NK-92 treated with Interleukin-12 subunit alpha and Interleukin-12 subunit beta, amount 100 ng/mL, for 24 hours (cell line): ENCODE data around the gene ATP5MG.
"Not testable (repeated sequence)": the region's sequence is repeated elsewhere in the genome, so short reads cannot be mapped to it uniquely, and the experiment has no call there.

Experiments
- DNase-seq: peaks from one replicate; lab custom pipeline; 2025; lab: John Stamatoyannopoulos, UW

The ATP5MG gene

GRCh38 chr11:118410055-118410745 is 8.8 kb downstream of the ATP5MG start:
- DNase-seq = no peak

GRCh38 chr11:118411530-118411929 is 10.1 kb downstream of the ATP5MG start:
- no peak for DNase-seq

- no peak for DNase-seq
Observed at GRCh38 chr11:118412921-118413320, 11.5 kb downstream of the ATP5MG start.

- no peak for DNase-seq
Observed at GRCh38 chr11:118415062-118415738, 13.8 kb downstream of the ATP5MG start.

- DNase-seq = peak; percentile 5
Observed at GRCh38 chr11:118415739-118416068, 14.3 kb downstream of the ATP5MG start.

- not testable (repeated sequence) for DNase-seq
Observed at GRCh38 chr11:118416900-118417299, 15.5 kb downstream of the ATP5MG start.

- no peak for DNase-seq
Observed at GRCh38 chr11:118417801-118418200, 16.4 kb downstream of the ATP5MG start.

GRCh38 chr11:118418766-118419165 is 17.4 kb downstream of the ATP5MG start:
- DNase-seq = no peak

GRCh38 chr11:118427707-118428106 is 26.3 kb downstream of the ATP5MG start:
- no peak for DNase-seq

- no peak for DNase-seq
Observed at GRCh38 chr11:118430956-118431355, 29.6 kb downstream of the ATP5MG start.

- DNase-seq = no peak
Observed at GRCh38 chr11:118434123-118434552, 32.7 kb downstream of the ATP5MG start.

- DNase-seq = peak; percentile 35
Observed at GRCh38 chr11:118434553-118435289, 33.3 kb downstream of the ATP5MG start.

GRCh38 chr11:118435290-118435892 is 34.0 kb downstream of the ATP5MG start:
- DNase-seq = peak; percentile 67

- DNase-seq = peak; percentile 86
Observed at GRCh38 chr11:118435893-118436624, 34.7 kb downstream of the ATP5MG start, which contains the start of gene KMT2A. TSS of gene KMT2A (plus strand) at chr11:118436492. CDS start at chr11:118436513, 21 bp downstream.

- peak; percentile 58 for DNase-seq
Observed at GRCh38 chr11:118436639-118437207, 35.3 kb downstream of the ATP5MG start.

GRCh38 chr11:118437208-118438125 is 36.1 kb downstream of the ATP5MG start:
- DNase-seq = peak; percentile 51

- peak; percentile 17 for DNase-seq
Observed at GRCh38 chr11:118438314-118438931, 37.0 kb downstream of the ATP5MG start.

GRCh38 chr11:118439646-118440045 is 38.2 kb downstream of the ATP5MG start:
- DNase-seq = no peak

GRCh38 chr11:118441770-118442275 is 40.4 kb downstream of the ATP5MG start:
- DNase-seq = no peak

- no peak for DNase-seq
Observed at GRCh38 chr11:118442301-118442700, 40.9 kb downstream of the ATP5MG start.
